Endodermal cell (in vitro differentiated cells): ENCODE results near the gene OARD1. TPM values are rescaled to one million over a fixed set of nuclear protein-coding genes. Genes with fewer than 3 reads are reported as not detected.

Experiments
- DNase-seq: peaks from one replicate; pipeline ENCODE4 v3.0.0-alpha.2; 2017
- H3K27ac ChIP-seq: 2 replicates; pipeline ENCODE4 v1.5.1; 2013; ENCODE audit warnings: mild to moderate bottlenecking, low read depth, low read length, moderate library complexity
- H3K27me3 ChIP-seq: 2 replicates; pipeline ENCODE4 v1.6.1; 2013; ENCODE audit warnings: mild to moderate bottlenecking, low read length, moderate library complexity; ENCODE audit not compliant: insufficient read depth, control insufficient read depth, poor library complexity, severe bottlenecking
- H3K36me3 ChIP-seq: 2 replicates; pipeline ENCODE4 v1.7.0; 2013; ENCODE audit warnings: mild to moderate bottlenecking, low read length, moderate library complexity; ENCODE audit not compliant: control insufficient read depth, insufficient read depth
- H3K4me1 ChIP-seq: one replicate; pipeline ENCODE4 v1.7.0; 2013; ENCODE audit warnings: low read length; ENCODE audit not compliant: control insufficient read depth, insufficient read depth
- H3K4me3 ChIP-seq: 2 replicates; pipeline ENCODE4 v1.5.1; 2013; ENCODE audit warnings: mild to moderate bottlenecking, low read length, moderate library complexity
- H3K9ac ChIP-seq: 2 replicates; pipeline ENCODE4 v1.6.1; 2013; ENCODE audit warnings: mild to moderate bottlenecking, low read length, moderate library complexity; ENCODE audit not compliant: poor library complexity, severe bottlenecking; ENCODE audit errors: extremely low read depth
- H3K9me3 ChIP-seq: 2 replicates; pipeline ENCODE4 v1.6.1; 2013; ENCODE audit warnings: mild to moderate bottlenecking, low read length, moderate library complexity; ENCODE audit not compliant: control insufficient read depth
- H3K27ac Mint-ChIP-seq: 2 replicates; pipeline ENCODE4 v1.8.0; 2020; ENCODE audit warnings: mixed read lengths
- H3K27me3 Mint-ChIP-seq: 2 replicates; pipeline ENCODE4 v1.8.0; 2021; ENCODE audit warnings: mild to moderate bottlenecking, mixed read lengths; ENCODE audit not compliant: insufficient read depth
- H3K36me3 Mint-ChIP-seq: 2 replicates; pipeline ENCODE4 v1.8.0; 2020; ENCODE audit warnings: low read depth, mixed read lengths
- H3K4me1 Mint-ChIP-seq: 2 replicates; pipeline ENCODE4 v1.8.0; 2020; ENCODE audit warnings: mixed read lengths
- H3K4me3 Mint-ChIP-seq: 2 replicates; pipeline ENCODE4 v1.8.0; 2020; ENCODE audit warnings: mild to moderate bottlenecking, moderate library complexity, mixed read lengths
- H3K9me3 Mint-ChIP-seq: 2 replicates; pipeline ENCODE4 v1.8.0; 2020; ENCODE audit warnings: mild to moderate bottlenecking, mixed read lengths
- CTCF ChIP-seq: fragments of 200-600 bp; sonication (generic); conservative IDR thresholded peaks from 2 replicates; pipeline ENCODE4 v1.5.0; 2021; ENCODE audit warnings: antibody characterized with exemption, mild to moderate bottlenecking
- WGBS, 2 experiments: methylation state at CpG; one replicate each; pipeline versions ENCODE4 v1.1.5 to v1.1.7; 2013; ENCODE audit warnings: missing lambda C conversion rate in 2 of 2, mixed read lengths in 1 of 2; ENCODE audit not compliant: insufficient coverage in 1 of 2, insufficient read length in 1 of 2; 5-methylcytosine and 5-hydroxymethylcytosine counted together
- total RNA-seq, 2 donors: library from RNA; stranded (reverse); fragmentation: NEBNext Ultra II Directional in 1 of 2; extraction: Animal tissue kit (Norgen Biotek cat#: 25700) in 1 of 2; gene quantifications; 2 replicates in 1 of 2; 3 replicates in 1 of 2; pipeline ENCODE4 v1.2.1, GENCODE V29; 2021

The OARD1 gene
- total RNA-seq, 2 donors from 2014 or later, result 33.8 to 40.7 TPM

- no peak overlapping the region for H3K4me3 ChIP-seq
- peak; percentile 32 for TF ChIP-seq CTCF
- no peaks in the 10 kb centered on the region for H3K9me3 ChIP-seq
- no peaks in the 10 kb centered on the region for H3K36me3 ChIP-seq
- H3K9ac ChIP-seq, result no peak overlapping the region
- Mint-ChIP-seq H3K4me1 (peaks cover 38% of the 10 kb centered on the region), H3K36me3 (no peaks in the 10 kb centered on the region), H3K27ac (no peak overlapping the region), H3K4me3 (no peak overlapping the region), H3K27me3 (peaks cover 2% of the 10 kb centered on the region), H3K9me3 (no peaks in the 10 kb centered on the region)
- no peaks in the 10 kb centered on the region for H3K27me3 ChIP-seq
- DNase-seq, result no peak
- H3K4me1 ChIP-seq, result peaks cover 5% of the 10 kb centered on the region
- 92 to 94% methylated on average over 8 to 13 of the region's 13 CpGs for WGBS, 2 experiments
- no peak overlapping the region for H3K27ac ChIP-seq
Measured at GRCh38 chr6:41037107-41037900, 34.9 kb downstream of the OARD1 start.

GRCh38 chr6:41036601-41037000 lies 35.6 kb downstream of the OARD1 start:
- Mint-ChIP-seq H3K27ac (no peak overlapping the region), H3K27me3 (peaks cover 2% of the 10 kb centered on the region), H3K4me1 (peaks cover 38% of the 10 kb centered on the region), H3K4me3 (no peak overlapping the region), H3K36me3 (no peaks in the 10 kb centered on the region), H3K9me3 (no peaks in the 10 kb centered on the region)
- DNase-seq, result no peak
- no peaks in the 10 kb centered on the region for H3K36me3 ChIP-seq
- H3K9me3 ChIP-seq, result no peaks in the 10 kb centered on the region
- H3K4me3 ChIP-seq, result no peak overlapping the region
- H3K9ac ChIP-seq, result no peak overlapping the region
- H3K27ac ChIP-seq, result no peak overlapping the region
- H3K27me3 ChIP-seq, result no peaks in the 10 kb centered on the region
- 83 to 93% methylated on average over 1 to 2 of the region's 2 CpGs for WGBS, 2 experiments
- TF ChIP-seq CTCF, result no peak
- peaks cover 5% of the 10 kb centered on the region for H3K4me1 ChIP-seq

GRCh38 chr6:41036186-41036585 lies 36.0 kb downstream of the OARD1 start:
- peaks cover 5% of the 10 kb centered on the region for H3K4me1 ChIP-seq
- Mint-ChIP-seq H3K4me1 (peaks cover 38% of the 10 kb centered on the region), H3K9me3 (no peaks in the 10 kb centered on the region), H3K27ac (no peak overlapping the region), H3K4me3 (no peak overlapping the region), H3K36me3 (no peaks in the 10 kb centered on the region), H3K27me3 (peaks cover 2% of the 10 kb centered on the region)
- 96 to 100% methylated on average over 1 to 3 of the region's 3 CpGs for WGBS, 2 experiments
- DNase-seq, result no peak
- H3K36me3 ChIP-seq, result no peaks in the 10 kb centered on the region
- TF ChIP-seq CTCF, result no peak
- H3K27me3 ChIP-seq, result no peaks in the 10 kb centered on the region
- no peaks in the 10 kb centered on the region for H3K9me3 ChIP-seq
- no peak overlapping the region for H3K4me3 ChIP-seq
- no peak overlapping the region for H3K9ac ChIP-seq
- H3K27ac ChIP-seq, result no peak overlapping the region
